Urinary bladder (tissue), 4 donors: ENCODE results near the gene CD86. TPM values are rescaled to one million over a fixed set of nuclear protein-coding genes. Genes with fewer than 3 reads are reported as not detected.
"Not testable (repeated sequence)": the region's sequence is repeated elsewhere in the genome, so short reads cannot be mapped to it uniquely, and the experiment has no call there.

Experiments
- DNase-seq: peaks from one replicate; pipeline ENCODE4 v3.0.0-alpha.2; 2015; ENCODE audit errors: extremely low spot score
- H3K27ac ChIP-seq: one replicate; pipeline ENCODE4 v1.5.1; 2013; ENCODE audit warnings: low read depth, mild to moderate bottlenecking, moderate library complexity
- H3K36me3 ChIP-seq: one replicate; pipeline ENCODE4 v1.6.1; 2013; ENCODE audit warnings: mild to moderate bottlenecking, moderate library complexity; ENCODE audit not compliant: insufficient read depth
- H3K4me1 ChIP-seq: one replicate; pipeline ENCODE4 v1.6.1; 2013; ENCODE audit warnings: mild to moderate bottlenecking, moderate library complexity; ENCODE audit not compliant: insufficient read depth
- H3K4me3 ChIP-seq: one replicate; pipeline ENCODE4 v1.5.1; 2013; ENCODE audit warnings: low read depth, low read length
- WGBS: extraction: QIAGEN DNeasy Blood & Tissue Kit; methylation state at CpG from one replicate; pipeline ENCODE4 v1.1.7; 2013; 5-methylcytosine and 5-hydroxymethylcytosine counted together
- polyA plus RNA-seq: library from polyadenylated mRNA; stranded (reverse); fragments of 200-250 nt; gene quantifications from one replicate; pipeline ENCODE4 v1.2.3, GENCODE V29; 2013
- total RNA-seq: library from RNA; depleted of rRNA; stranded (reverse); fragments of >200 nt; gene quantifications from one replicate; pipeline ENCODE4 v1.2.3, GENCODE V29; 2014
- donor health status: healthy with polysubstance abuse.
- donor health status: healthy.

The CD86 gene
- total and polyA plus RNA-seq, 2 donors, result 3.4 to 6.1 TPM

DNA sequence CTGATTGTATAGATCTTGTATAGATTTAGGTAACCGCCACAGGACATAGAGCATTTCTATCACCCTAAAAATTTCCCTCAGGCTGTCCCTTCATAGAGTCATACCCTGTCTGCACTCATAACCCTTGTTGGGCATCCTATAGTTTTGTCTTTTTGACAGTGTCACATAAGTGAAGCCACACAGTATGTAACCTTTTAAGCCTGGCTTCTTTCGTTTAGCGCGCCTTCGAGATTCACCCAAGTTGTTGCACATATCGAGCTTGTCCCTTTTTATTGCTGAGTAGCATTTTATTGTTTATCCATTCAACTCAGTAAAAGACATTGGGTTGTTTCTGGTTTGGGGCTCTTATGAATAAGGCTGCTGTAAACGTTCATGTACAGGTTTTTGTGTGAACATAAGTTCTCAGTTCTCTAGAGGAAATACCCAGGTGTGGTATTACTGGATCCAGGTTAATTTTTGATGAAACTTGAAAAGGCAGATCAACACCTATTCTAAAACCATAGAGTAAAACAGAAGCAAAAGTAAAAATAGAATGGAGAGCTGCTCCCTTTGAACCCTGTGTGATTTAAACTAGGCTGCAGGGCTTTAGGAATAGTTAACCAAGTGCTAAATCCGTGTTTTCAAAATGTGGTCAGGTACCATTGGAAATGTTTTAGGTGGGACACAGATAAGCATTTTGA lies 49.5 kb downstream of the CD86 start:
- Histone ChIP-seq H3K27ac (no peak overlapping the region), H3K4me1 (no peaks in the 10 kb centered on the region), H3K4me3 (no peak overlapping the region), H3K36me3 (no peaks in the 10 kb centered on the region)
- DNase-seq, result no peak
- 81% methylated on average over 8 of the region's 8 CpGs for WGBS

DNA sequence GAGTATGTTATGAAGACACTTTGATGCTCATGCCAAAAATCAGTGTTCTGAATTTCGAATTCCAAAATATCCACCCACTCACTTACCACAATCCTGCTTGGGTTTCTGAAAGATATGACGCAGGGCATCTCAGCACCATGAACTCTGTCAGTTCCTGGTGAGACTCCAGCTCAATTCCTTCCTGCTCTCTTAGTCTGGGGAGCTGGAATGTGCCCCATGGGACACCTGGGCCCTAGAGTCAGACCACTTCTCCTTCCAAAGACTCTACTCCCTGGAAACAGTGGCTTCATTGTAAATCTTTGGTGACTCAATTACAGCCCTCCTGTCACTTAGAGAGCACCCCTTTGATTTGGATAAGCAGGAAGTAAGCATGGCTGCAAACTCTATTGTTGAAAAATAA lies 50.5 kb downstream of the CD86 start:
- WGBS, result 73% methylated on average over 2 of the region's 2 CpGs
- H3K4me1 ChIP-seq, result no peaks in the 10 kb centered on the region

GRCh38 chr3:122107171-122107570 lies 52.0 kb downstream of the CD86 start:
- DNase-seq, result no peak
- Histone ChIP-seq H3K27ac (no peak overlapping the region), H3K4me3 (no peak overlapping the region), H3K4me1 (no peaks in the 10 kb centered on the region), H3K36me3 (no peaks in the 10 kb centered on the region)
- WGBS, result 90% methylated on average over 2 of the region's 2 CpGs

More for the DNA sequence above, 50.5 kb downstream of the CD86 start:
- no peak overlapping the region for H3K27ac ChIP-seq
- DNase-seq, result no peak
- no peak overlapping the region for H3K4me3 ChIP-seq
- H3K36me3 ChIP-seq, result no peaks in the 10 kb centered on the region

GRCh38 chr3:122111974-122112373 lies 56.8 kb downstream of the CD86 start:
- H3K4me3 ChIP-seq, result no peak overlapping the region
- DNase-seq, result no peak
- no peaks in the 10 kb centered on the region for H3K4me1 ChIP-seq
- no peak overlapping the region for H3K27ac ChIP-seq
- WGBS, result 31% methylated on average over 1 of the region's 1 CpG
- no peaks in the 10 kb centered on the region for H3K36me3 ChIP-seq

DNA sequence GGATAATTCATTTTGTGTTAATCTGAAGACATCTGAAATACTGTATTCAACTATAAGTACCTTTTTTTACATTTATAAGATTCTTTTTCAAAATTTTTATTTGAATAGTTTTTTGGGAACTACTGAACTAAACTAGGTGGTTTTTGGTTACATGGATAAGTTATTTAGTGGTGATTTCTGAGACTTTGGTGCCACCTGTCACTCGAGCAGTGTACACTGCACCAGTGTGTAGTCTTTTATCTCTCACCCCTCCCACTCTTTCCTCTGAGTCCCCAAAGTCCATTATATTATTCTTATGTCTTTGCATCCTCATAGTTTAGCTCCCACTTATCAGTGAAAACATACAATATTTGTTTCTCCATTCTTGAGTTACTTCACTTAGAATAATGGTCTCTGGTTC lies 57.6 kb downstream of the CD86 start:
- WGBS, result 48% methylated on average over 1 of the region's 1 CpG
- no peaks in the 10 kb centered on the region for H3K4me1 ChIP-seq
- no peaks in the 10 kb centered on the region for H3K36me3 ChIP-seq

GRCh38 chr3:122123850-122124249 lies 68.7 kb downstream of the CD86 start:
- Histone ChIP-seq H3K4me1 (no peaks in the 10 kb centered on the region), H3K36me3 (no peaks in the 10 kb centered on the region), H3K4me3 (no peak overlapping the region), H3K27ac (no peak overlapping the region)
- WGBS, result 77% methylated on average over 1 of the region's 1 CpG
- DNase-seq, result no peak

More for the DNA sequence above, 57.6 kb downstream of the CD86 start:
- no peak for DNase-seq
- Histone ChIP-seq H3K27ac (no peak overlapping the region), H3K4me3 (no peak overlapping the region)

- 85% methylated on average over 7 of the region's 7 CpGs for WGBS
- Histone ChIP-seq H3K27ac (no peak overlapping the region), H3K36me3 (no peaks in the 10 kb centered on the region), H3K4me3 (no peak overlapping the region), H3K4me1 (no peaks in the 10 kb centered on the region)
- DNase-seq, result no peak
These were observed 77.9 kb downstream of the CD86 start for GRCh38 chr3:122132949-122133540.

- 80% methylated on average over 3 of the region's 3 CpGs for WGBS
These were observed 91.3 kb downstream of the CD86 start for GRCh38 chr3:122146466-122146865.

GRCh38 chr3:122148941-122149627 lies 93.9 kb downstream of the CD86 start:
- 56% methylated on average over 2 of the region's 2 CpGs for WGBS
- H3K4me3 ChIP-seq, result no peak overlapping the region
- H3K36me3 ChIP-seq, result no peaks in the 10 kb centered on the region
- H3K27ac ChIP-seq, result no peak overlapping the region
- no peaks in the 10 kb centered on the region for H3K4me1 ChIP-seq
- no peak for DNase-seq

More at GRCh38 chr3:122146466-122146865, 91.3 kb downstream of the CD86 start:
- Histone ChIP-seq H3K36me3 (no peaks in the 10 kb centered on the region), H3K4me3 (no peak overlapping the region), H3K4me1 (no peaks in the 10 kb centered on the region), H3K27ac (no peak overlapping the region)
- DNase-seq, result no peak

DNA sequence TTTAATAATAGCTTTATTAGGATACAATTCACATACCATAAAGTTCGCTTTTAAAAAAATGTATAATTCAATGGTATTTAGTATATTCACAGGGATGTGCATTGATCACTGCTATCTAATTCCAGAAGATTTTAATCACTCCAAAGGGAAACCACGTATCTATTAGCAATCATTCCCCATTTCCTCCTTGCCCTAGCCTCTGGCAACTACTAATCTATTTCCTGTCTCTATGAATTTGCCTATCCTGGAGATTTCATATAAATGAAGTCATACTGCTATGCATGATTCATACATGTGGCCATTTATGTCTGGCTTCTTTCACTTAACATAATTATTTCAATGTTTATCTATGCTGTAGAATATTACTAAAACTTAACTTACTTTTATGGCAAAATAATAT lies 96.3 kb downstream of the CD86 start:
- Histone ChIP-seq H3K4me3 (no peak overlapping the region), H3K27ac (no peak overlapping the region), H3K36me3 (no peaks in the 10 kb centered on the region), H3K4me1 (no peaks in the 10 kb centered on the region)
- WGBS, result 66% methylated on average over 2 of the region's 2 CpGs
- no peak for DNase-seq

DNA sequence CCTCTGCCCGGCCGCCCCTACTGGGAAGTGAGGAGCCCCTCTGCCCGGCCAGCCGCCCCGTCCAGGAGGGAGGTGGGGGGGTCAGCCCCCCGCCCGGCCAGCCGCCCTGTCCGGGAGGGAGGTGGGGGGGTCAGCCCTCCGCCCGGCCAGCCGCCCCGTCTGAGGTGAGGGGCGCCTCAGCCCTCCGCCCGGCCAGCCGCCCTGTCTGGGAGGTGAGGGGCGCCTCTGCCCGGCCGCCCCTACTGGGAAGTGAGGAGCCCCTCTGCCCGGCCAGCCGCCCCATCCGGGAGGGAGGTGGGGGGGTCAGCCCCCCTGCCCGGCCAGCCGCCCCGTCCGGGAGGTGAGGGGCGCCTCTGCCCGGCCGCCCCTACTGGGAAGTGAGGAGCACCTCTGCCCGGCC lies 109.8 kb downstream of the CD86 start:
- H3K4me3 ChIP-seq, H3K4me1 ChIP-seq, H3K36me3 ChIP-seq, H3K27ac ChIP-seq, DNase-seq: not testable (repeated sequence)
- WGBS, result 89% methylated on average over 18 of the region's 31 CpGs

DNA sequence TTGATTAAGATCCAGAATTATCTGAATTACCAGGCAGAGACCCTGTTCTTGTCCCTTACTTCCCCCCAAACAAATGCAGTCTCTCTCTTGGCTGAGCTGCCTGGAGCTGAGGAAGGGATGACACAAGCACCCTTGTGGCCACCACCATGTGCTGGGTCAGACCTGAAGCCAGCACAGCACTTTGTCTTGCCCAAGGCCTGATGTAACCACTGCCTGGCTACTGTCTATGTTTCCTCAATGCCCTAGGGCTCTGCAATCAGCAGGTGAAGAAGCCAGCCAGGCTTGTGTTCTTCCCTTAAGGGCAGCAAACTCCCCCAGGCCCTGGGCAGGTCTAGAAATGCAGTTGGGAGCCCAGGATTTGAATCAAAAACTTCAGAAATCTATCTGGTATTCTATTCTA lies 112.5 kb downstream of the CD86 start:
- Histone ChIP-seq H3K4me1 (no peaks in the 10 kb centered on the region), H3K4me3 (no peak overlapping the region), H3K27ac (no peak overlapping the region), H3K36me3 (no peaks in the 10 kb centered on the region)
- DNase-seq, result no peak

DNA sequence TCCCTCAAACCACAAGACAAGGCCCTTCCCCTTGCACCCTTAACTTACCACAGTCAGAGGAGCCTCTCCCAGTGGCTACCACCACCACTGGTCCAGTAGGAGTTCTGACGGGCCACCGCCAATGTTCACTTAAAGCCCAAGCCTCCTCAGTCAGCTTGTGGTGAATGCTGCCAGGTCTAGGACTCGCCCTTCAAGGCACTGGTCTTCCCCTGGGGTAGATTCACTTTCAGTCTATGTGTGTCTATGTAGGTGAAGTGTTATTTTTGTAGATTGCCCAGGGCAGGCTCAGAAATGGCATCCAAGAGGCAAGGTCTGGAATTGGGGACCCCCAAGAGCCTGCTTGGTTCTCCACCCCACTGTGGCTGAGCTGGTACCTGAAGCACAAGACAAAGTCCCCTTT lies 112.9 kb downstream of the CD86 start:
- no peaks in the 10 kb centered on the region for H3K36me3 ChIP-seq
- no peaks in the 10 kb centered on the region for H3K4me1 ChIP-seq
- WGBS, result 82% methylated on average over 3 of the region's 3 CpGs
- H3K4me3 ChIP-seq, result no peak overlapping the region
- no peak for DNase-seq
- no peak overlapping the region for H3K27ac ChIP-seq

DNA sequence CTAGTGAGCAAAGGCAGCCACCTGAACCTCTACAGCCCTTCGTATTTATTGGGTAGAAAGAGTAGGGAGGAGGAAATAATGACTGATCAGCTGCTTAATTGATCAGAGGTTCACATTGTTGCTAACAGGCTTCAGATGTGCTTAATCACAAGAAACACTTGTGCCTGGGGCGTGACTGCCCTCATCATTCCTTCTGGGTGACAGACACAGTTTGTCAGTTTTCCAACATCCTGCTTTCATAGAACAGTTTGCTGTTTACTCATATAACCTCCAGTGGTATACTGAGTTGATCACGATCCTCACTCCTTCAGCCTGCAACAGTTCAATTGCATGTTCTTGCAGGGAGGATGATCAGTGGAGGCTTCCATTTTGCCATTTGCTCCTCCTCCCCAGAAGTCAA lies 114.7 kb downstream of the CD86 start:
- Histone ChIP-seq H3K27ac (no peak overlapping the region), H3K4me3 (no peak overlapping the region), H3K36me3 (no peaks in the 10 kb centered on the region), H3K4me1 (no peaks in the 10 kb centered on the region)
- no peak for DNase-seq
- WGBS, result 83% methylated on average over 3 of the region's 3 CpGs
